ENCODE measurements around the gene TVP23A.

Gene TVP23A
- total RNA-seq: 0 reads per million in 2 experiments

- no peak for DNase-seq (ENCODE audit: low read depth)
Observed at GRCh38 chr16:10817963-10818941, at the start of gene TVP23A. Gene TVP23A (minus strand): TSS chr16:10818794. CDS start chr16:10818493, 301 bp downstream.

GRCh38 chr16:10868104-10868595 is 49.6 kb upstream of the TVP23A start:
- DNase-seq (ENCODE audit: low read depth): no peak

DNA sequence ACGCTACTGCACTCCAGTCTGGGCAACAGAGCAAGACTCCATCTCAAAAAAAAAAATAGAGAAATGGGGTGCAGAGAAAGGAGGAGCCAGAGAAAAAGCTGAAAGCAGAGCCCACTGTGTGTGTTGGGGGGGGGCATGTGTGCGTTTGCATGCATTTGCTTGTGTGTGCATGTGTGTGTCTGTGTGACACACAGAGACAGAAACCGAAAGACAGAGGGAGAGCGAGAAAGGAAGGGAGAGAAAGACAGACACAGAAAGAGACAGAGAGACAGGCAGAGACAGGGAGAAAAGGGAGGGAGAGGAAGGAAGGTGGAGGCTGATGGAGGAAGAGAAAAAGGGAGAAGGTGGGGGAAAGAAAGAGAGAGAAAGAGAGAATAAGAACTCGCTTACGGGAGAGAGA is 48.6 kb upstream of the TVP23A start:
- no peak for DNase-seq (ENCODE audit: low read depth)

GRCh38 chr16:10865991-10866966 is 47.7 kb upstream of the TVP23A start:
- DNase-seq (ENCODE audit: low read depth): no peak

- DNase-seq (ENCODE audit: low read depth): no peak
Observed at GRCh38 chr16:10862438-10862837, 43.8 kb upstream of the TVP23A start.

DNA sequence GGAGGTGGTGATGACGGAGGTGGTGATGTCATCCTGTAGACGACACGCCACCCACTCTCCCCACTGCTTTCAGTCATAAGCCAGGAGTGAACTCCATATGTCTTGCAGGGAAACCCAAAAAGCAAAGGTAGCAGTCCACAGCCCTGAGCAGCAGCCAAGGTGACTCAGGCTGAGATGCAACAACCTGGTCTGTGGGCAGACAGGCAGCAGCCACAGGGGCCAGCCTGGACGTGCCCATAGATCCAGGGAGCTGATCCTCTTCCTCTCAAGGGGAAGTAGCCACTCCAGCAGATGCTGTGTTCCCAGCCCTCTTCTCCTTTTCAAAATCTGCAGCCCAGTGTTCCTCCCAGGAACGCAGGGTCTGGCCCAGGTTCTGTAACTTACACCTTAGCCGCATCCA is 41.1 kb upstream of the TVP23A start:
- no peak for DNase-seq (ENCODE audit: low read depth)

DNA sequence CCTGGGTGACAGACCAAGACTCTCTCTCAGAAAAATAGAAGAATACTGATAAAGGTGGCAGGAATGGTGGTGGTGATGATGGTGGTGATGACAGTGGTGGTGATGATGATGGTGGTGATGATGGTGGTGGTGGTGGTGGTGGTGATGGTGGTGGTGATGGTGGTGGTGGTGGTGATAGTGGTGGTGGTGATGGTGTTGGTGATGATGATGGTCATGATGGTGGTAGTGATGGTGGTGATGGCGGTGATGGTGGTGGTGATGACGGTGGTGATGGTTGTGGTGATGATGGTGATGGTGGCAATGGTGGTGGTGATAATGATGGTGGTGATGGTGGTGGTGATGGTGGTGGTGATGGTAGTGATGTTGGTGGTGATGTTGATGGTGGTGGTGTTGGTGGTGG is 40.4 kb upstream of the TVP23A start:
- DNase-seq (ENCODE audit: low read depth): no peak

DNA sequence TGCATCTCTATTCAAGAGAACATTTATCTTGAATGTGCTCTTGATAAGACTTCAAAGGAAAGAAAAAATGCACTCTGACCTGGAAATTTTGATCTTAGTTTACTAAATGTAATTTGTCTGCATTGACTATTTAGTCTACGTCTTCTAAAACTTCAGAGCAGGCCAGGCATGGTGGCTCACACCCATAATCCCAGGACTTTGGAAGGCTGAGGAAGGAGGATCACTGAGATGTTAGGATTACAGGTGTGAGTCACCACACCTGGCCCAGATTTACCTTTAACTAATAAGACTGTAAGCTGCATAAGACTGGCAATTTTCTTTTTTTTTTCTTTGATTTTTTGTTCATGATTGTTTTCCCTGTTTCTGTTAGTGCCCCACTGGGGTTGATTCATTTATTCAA is 39.6 kb upstream of the TVP23A start:
- no peak for DNase-seq (ENCODE audit: low read depth)

DNA sequence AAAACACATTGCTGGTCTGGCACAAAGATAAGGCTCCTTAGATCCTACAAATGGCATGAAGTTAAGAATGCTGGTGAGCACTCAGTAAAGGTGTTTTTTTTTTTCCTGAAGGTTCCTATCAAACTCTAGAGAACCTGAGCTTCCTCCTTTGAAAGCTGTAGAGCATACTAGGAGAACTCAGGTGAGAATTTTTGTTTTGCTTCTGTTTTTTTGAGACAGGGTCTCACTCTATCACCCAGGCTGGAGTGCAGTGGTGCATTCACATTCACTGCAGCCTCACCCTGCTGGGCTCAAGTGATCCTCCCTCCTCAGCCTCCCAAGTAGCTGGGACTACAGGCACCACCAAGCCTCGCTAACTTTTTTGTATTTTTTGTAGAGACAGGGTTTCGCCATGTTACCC is 37.4 kb upstream of the TVP23A start:
- no peak for DNase-seq (ENCODE audit: low read depth)

DNA sequence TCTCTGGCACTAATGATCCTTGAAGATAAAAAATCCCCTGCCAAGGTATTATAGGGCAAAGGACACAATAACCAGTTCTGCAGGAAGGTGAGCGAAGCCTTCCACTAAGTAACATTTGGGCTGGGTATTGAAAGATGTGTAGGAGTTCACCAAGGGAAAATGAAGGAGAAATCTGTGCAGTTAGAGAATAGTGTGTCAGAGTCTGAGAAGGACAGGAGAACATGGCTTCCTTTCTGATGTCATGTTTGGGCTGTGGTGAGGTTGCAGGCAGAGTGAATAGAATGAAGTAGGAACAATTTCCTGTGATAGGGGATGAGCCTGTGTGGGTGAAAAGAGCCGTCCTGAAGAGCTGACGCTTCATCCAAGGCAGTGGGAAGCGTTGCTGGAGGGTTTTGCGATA is 34.4 kb upstream of the TVP23A start:
- DNase-seq (ENCODE audit: low read depth): no peak

- DNase-seq (ENCODE audit: low read depth): no peak
Observed at GRCh38 chr16:10852286-10852685, 33.7 kb upstream of the TVP23A start.

- no peak for DNase-seq (ENCODE audit: low read depth)
Observed at GRCh38 chr16:10851512-10851911, 32.9 kb upstream of the TVP23A start.

- DNase-seq (ENCODE audit: low read depth): no peak
Observed at GRCh38 chr16:10850478-10850850, 31.9 kb upstream of the TVP23A start.

DNA sequence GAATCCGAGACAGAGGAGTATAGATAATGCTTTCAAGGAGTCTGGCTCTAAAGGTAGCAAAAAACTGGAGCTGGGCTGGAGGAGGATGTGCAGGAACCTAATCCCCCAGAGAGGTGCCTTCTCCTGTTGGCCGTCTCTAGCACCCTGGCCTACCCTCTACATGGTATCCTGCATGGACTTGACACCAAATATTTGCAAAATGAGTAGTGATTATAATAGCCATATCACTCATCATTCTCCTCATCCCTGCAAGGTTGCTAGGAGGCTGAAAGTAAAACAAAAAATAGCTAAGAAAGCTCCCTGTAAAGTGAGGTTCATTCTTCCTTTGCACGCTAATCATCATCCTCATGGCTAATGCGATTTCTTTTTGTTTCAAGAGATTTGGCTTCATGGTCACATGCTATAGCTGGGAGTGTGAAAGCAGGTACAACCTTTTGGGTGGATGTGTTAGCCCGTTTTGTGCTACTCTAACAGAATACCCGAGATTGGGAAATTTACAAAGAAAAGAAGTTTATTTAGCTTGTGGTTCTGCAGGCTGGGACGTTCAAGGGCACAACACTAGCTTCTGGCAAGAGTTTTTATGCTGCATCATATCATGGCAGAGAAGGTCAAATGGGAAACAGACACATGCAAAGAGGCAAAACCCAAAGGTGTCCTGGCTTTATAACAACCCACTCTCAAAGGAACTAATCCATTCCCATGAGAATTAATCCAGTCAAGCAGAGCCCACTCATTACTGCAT is 31.3 kb upstream of the TVP23A start:
- no peak for DNase-seq (ENCODE audit: low read depth)

- no peak for DNase-seq (ENCODE audit: low read depth)
Observed at GRCh38 chr16:10847176-10847575, 28.6 kb upstream of the TVP23A start.

GRCh38 chr16:10846213-10846998 is 27.8 kb upstream of the TVP23A start:
- DNase-seq (ENCODE audit: low read depth): no peak

DNA sequence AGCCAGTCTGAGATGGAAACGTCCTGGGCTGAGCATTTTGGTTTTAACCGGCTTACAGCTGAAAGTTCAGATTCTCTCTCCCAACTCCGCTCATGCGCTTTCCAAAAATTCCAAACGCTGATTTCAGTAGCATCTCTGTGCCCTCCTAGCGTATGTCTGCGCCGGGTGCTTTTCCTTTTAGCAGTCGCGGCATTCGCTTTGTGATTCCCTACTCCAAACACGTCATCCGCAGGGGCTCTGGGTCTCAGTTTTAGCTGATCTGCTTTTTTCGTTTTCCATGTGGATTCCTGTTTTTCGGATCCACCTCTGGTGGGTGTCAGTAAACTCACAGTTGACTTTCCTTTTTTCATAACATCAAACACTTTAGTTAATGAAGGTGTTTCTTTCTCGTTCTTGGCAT is 22.1 kb upstream of the TVP23A start:
- DNase-seq (ENCODE audit: low read depth): no peak

GRCh38 chr16:10839279-10839666 is 20.7 kb upstream of the TVP23A start:
- no peak for DNase-seq (ENCODE audit: low read depth)

DNA sequence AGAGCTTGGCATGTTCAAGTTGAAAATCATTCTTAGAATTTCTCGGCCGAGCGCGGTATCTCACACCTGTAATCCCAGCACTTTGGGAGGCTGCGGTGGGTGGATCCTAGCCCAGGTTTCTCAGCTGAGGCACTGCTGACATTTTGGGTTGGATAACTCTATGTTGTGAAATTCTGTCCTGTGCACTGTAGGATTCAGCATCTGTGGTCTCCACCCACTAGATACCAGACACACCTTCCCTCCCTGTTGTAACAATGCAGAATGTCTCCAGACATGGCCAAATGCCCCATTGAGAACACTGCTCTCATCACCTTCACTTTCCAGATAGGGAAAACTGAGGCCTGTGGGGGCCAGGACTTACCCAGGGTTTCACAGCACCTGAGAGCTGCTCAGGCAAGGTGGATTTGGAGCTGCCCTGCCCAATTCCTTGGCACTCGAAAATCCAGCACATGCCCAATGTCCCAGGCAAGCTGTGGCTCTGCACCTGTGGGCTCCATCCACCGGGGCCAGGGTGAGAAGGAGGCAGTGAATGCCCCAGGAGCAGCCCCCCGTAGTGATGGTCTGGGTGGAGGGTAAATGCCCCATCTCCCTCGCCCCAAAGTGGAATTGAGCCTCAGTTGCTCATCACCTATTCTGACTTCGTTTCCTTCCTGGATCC is 20.2 kb upstream of the TVP23A start:
- DNase-seq (ENCODE audit: low read depth): no peak

- no peak for DNase-seq (ENCODE audit: low read depth)
Observed at GRCh38 chr16:10836174-10836853, 17.7 kb upstream of the TVP23A start.
